Bronchial epithelial cell (primary cell): ENCODE measurements around the gene COL13A1. TPM values are rescaled to one million over a fixed set of nuclear protein-coding genes. Genes with fewer than 3 reads are reported as not detected.
A peak's percentile ranks its signal among the peaks of the same experiment; 100 is the strongest.

ENCODE experiments used
- DNase-seq: peaks from one replicate; pipeline ENCODE4 v3.0.0-alpha.2; 2010; ENCODE audit warnings: low read depth
- FAIRE-seq: peaks from 2 replicates; lab custom pipeline; 2011; peaks lifted over from hg19 to GRCh38; lab: Jason Lieb, UNC
- H3K27me3 ChIP-seq: 2 replicates; pipeline ENCODE4 v1.5.1; 2011; ENCODE audit warnings: low read length; ENCODE audit not compliant: control insufficient read depth, insufficient read depth
- H3K36me3 ChIP-seq: 2 replicates; pipeline ENCODE4 v1.5.1; 2011; ENCODE audit warnings: low read length; ENCODE audit not compliant: control insufficient read depth, insufficient read depth
- H3K4me3 ChIP-seq: 2 replicates; pipeline ENCODE4 v1.5.1; 2011; ENCODE audit warnings: mild to moderate bottlenecking, low read depth, low read length, control low read depth
- total RNA-seq: library from RNA; depleted of rRNA; stranded (reverse); fragments of >200 nt; gene quantifications from 2 replicates; pipeline ENCODE4 v1.2.1, GENCODE V29; 2014
- TF ChIP-seq, protein P1 (sequence below): IDR thresholded peaks from 2 replicates; pipeline ENCODE4 v1.5.1; 2011; ENCODE audit warnings: mild to moderate bottlenecking, moderate library complexity, low read length, control low read depth, inconsistent platforms; ENCODE audit not compliant: insufficient read depth, severe bottlenecking

Gene COL13A1
- total RNA-seq, 1 donor from 2014 or later: under 0.01 TPM

DNA sequence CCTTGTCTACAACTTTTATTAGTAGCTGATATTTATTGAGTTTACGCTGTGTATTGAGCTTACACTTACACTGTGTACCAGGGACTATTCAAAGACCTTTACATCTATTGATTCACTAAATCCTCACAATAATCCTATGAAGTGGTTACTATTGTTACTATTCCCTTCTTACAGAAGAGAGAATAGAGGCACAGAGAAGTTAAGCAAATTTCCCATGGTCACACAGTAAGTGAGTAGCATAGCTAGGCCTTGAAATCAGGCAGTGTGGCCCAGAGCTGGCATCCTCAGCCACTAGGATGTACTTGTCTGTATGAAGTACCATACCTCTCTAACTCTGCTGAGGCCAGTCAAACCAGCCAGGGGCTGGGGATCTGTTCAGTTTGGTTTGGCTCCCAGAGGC lies 7.6 kb downstream of the COL13A1 start:
- no peak for FAIRE-seq
- TF ChIP-seq, protein P1, sequence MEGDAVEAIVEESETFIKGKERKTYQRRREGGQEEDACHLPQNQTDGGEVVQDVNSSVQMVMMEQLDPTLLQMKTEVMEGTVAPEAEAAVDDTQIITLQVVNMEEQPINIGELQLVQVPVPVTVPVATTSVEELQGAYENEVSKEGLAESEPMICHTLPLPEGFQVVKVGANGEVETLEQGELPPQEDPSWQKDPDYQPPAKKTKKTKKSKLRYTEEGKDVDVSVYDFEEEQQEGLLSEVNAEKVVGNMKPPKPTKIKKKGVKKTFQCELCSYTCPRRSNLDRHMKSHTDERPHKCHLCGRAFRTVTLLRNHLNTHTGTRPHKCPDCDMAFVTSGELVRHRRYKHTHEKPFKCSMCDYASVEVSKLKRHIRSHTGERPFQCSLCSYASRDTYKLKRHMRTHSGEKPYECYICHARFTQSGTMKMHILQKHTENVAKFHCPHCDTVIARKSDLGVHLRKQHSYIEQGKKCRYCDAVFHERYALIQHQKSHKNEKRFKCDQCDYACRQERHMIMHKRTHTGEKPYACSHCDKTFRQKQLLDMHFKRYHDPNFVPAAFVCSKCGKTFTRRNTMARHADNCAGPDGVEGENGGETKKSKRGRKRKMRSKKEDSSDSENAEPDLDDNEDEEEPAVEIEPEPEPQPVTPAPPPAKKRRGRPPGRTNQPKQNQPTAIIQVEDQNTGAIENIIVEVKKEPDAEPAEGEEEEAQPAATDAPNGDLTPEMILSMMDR: no peak

DNA sequence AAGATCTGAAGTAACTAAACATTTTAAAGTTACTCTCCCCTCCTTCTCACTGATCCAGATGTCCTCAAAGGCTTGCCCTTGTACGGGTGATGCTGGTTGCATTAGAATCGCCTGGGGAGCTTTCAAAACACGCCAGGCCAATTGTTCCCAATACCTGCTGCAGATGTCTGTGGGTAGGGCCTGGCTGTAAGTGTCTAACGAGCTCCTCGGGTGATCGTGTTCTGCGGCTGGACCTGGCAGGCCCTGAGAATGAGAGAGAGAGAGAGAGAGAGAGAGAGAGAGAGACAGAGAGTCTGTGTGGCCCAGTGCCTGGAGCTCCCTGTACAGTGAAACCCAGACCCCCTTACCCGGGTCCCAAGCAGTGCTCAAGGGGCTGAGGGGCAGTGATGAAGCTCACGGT lies 8.4 kb downstream of the COL13A1 start:
- FAIRE-seq: no peak
- Histone ChIP-seq H3K4me3 (no peak overlapping the region), H3K36me3 (no peaks in the 10 kb centered on the region), H3K27me3 (no peaks in the 10 kb centered on the region)
- DNase-seq: no peak
- TF ChIP-seq, protein P1: no peak

More for the DNA sequence above, 7.6 kb downstream of the COL13A1 start:
- Histone ChIP-seq H3K36me3 (no peaks in the 10 kb centered on the region), H3K4me3 (no peak overlapping the region), H3K27me3 (no peaks in the 10 kb centered on the region)
- no peak for DNase-seq

DNA sequence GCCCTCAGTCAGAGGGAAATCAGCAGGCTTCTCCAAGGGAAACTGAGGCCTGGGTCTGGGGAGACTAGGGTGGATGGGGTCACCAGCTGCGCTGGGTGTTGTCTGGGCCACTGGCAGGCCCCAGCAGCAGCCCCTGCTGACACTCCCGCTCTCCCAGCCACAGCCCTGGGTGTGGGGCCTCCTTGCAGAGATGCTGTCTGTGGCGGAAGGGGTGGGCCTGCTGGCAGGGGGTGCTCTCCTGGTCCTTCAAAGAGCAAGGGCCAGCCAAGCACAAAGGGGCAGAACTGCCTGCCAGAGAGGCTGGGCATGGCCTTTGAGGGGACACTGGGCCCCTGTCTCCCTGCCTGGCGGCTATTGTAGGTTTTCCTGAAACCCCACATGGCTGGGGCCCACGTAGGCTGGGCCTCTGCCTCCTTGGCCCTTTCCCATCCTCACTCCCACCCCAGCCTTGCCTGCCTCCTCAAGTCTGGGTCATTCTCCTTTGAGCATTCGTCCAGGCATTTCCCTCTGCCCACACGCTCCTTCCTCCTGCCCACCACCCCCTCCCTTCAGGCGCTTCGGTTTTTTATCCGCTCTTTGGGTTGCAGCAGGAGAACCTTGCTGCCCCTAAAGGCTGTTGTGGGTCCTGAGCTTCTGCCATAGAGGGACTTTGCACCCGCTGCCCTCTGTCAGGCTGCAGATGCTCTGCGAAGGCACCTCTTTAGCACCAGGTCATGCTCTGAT lies 9.1 kb downstream of the COL13A1 start:
- Histone ChIP-seq H3K4me3 (no peak overlapping the region), H3K36me3 (no peaks in the 10 kb centered on the region), H3K27me3 (no peaks in the 10 kb centered on the region)
- DNase-seq (no peak), FAIRE-seq (no peak)
- TF ChIP-seq, protein P1: no peak

DNA sequence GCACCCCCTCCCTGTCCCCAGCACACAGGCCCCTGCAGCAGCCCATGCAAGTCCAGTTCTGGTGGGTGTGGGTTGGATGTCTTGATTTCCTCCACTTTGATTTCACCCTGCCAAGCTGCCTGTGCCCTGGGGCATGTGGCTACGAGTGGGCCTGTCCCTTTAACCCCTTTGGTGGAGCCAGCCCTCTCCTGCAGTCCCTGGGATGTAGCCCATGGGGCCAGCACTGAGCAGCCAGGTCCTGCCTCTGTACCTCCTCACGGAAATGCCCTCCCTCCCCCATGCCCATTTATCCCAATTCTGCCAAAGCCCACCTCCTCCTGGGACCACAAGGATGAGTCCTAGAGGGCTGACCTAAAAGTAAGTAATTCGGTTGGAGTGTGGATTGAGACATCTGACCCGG lies 11.9 kb downstream of the COL13A1 start:
- no peak for FAIRE-seq
- no peak for DNase-seq
- Histone ChIP-seq H3K4me3 (no peak overlapping the region), H3K27me3 (no peaks in the 10 kb centered on the region), H3K36me3 (no peaks in the 10 kb centered on the region)
- TF ChIP-seq, protein P1: no peak

DNA sequence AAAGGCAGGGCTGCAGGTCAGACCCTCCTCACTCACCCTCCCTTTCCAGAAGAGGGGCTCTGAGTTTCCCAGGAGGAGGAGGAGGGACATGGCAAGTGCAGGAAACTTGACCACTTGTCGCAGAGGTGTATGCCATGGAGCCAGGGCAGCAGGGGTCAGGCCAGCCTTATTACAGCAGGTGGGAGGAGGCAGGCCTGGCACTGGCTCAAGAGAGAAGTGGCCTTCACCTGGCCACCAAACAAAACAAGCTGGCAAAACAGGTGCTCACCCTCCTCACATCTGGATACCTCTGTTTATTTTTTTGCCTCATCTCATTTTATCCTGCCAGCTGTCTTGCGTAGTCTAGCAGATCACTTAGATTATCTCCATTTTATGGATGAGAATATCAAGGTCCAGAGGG lies 12.5 kb downstream of the COL13A1 start:
- Histone ChIP-seq H3K36me3 (no peaks in the 10 kb centered on the region), H3K27me3 (no peaks in the 10 kb centered on the region), H3K4me3 (no peak overlapping the region)
- TF ChIP-seq, protein P1: no peak
- DNase-seq (no peak), FAIRE-seq (peak; percentile 60)

DNA sequence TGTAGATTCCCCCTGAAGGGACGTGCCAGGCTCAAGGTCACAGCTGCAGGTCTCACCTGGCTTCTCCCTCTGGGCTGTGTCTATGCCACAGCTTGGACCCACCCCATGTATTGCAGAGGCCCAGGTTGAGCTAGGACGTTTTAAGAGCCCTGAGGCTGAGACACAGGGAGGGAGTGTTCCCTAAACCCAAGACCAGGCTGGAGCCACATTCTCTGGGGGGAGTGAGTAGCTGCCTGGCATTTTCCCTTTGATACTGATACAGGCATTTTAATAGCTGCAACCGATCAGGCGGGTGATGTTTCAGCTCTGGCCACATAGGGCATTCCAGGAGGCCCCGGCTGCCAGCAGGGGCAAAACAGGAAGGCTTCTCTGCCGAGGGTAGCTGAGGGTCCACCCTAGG lies 13.4 kb downstream of the COL13A1 start:
- no peaks in the 10 kb centered on the region for H3K27me3 ChIP-seq
- DNase-seq: no peak
- no peaks in the 10 kb centered on the region for H3K36me3 ChIP-seq
- FAIRE-seq: no peak
- TF ChIP-seq, protein P1: no peak
- H3K4me3 ChIP-seq: no peak overlapping the region
